GM21360 (cell line): ENCODE measurements around the gene DNAH10.
"Not testable (repeated sequence)": the region's sequence is repeated elsewhere in the genome, so short reads cannot be mapped to it uniquely, and the experiment has no call there.

ENCODE experiments used
- ATAC-seq: cut with Tn5 transposase; IDR thresholded peaks from one replicate; pipeline ENCODE4 v1.9.1; 2021; ENCODE audit warnings: mild to moderate bottlenecking, moderate library complexity; ENCODE audit not compliant: unreplicated experiment

The DNAH10 gene

DNA sequence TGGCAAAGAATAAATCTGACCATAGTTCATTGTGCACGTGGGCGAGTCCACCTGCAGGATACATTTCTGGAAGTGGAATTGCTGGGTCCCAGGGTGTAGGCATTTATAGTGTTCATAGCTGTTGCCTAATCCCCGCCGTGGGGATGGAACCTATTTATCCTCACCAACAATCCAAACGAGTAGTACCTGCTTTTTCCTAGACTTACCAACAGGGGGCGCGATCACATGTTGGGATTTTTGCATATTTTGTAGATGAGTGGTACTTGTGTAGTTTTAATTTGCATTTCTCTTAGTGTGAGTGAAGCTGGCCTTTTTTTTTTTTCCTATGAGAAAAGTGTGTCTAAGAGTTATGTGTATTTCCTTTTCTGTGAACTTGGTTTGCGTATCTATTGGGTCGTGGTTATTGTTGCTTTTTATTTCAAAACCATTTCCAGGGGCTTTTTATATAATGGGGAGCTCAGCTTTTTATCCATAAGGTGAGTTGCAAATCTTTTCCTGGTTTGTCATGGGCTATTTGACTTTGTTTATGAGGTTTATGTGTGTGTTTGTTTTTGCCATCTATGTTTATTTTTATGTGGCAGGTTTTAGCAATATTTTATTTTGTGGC lies 143.3 kb downstream of the DNAH10 start:
- ATAC-seq = no peak

DNA sequence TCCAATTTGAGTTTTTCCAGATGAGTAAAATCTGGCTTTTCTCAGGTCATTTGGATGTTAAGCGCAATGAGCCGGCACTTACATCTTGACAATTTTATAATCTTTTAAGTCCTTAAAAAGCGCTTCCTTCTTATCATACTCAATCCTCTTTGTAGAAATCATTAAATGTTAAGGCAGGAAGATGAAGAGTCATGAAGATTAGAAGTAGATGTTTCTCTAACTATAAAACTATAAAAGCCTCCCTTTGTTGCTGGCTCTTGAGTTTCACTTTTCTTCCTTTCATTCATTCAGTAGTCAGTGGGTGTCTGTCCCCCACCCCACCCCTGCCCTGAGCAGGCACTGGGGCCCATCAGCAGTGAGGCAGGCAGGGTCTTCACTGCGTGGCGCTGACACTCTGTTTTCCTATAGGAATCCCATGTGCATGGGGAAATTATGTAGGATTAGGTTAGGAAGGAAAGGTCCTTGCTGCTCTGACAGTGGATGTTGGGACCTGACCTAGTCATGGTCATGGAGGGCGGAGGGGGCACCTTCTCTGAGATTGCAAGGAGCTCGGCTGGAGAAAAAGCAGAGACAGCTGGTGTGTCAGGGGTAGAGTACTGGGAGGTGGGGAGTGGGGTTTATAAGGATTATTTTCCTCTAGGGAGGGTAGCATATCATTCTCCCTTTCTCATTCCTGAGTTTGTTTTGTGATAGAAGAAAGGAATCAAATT lies 144.8 kb downstream of the DNAH10 start:
- no peak for ATAC-seq

DNA sequence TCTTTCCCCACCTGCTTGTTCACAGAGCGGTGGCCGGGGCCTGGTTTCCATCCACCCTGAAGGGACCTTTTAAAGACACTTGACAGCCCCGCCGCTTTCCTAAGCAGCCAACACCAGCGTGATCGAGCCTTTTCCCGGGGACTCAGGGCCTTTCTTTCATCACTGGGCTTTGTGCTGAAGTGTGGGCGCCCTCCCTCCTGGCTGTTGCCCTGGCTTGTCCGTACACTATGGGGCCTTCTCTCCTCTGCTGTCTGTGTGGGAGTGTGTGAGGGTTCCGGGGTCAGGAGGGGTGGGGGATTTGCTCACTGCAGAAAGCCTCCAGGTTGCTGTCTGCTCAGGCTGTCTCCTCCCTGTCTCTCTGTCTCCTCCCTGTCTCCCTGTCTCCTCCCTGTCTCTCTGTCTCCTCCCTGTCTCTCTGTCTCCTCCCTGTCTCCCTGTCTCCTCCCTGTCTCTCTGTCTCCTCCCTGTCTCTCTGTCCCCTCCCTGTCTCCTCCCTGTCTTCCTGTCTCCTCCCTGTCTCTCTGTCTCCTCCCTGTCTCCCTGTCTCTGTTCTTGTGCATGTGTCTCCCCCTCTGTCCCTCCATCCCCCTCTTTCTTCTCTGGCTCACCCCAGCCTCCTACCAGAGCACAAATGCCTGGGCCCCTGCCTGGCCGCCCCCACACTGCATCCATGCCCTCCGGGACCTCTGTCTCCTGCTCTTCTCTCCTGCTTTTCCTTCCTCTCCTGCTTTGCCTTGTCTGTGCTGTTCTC lies 145.8 kb downstream of the DNAH10 start:
- ATAC-seq = no peak

DNA sequence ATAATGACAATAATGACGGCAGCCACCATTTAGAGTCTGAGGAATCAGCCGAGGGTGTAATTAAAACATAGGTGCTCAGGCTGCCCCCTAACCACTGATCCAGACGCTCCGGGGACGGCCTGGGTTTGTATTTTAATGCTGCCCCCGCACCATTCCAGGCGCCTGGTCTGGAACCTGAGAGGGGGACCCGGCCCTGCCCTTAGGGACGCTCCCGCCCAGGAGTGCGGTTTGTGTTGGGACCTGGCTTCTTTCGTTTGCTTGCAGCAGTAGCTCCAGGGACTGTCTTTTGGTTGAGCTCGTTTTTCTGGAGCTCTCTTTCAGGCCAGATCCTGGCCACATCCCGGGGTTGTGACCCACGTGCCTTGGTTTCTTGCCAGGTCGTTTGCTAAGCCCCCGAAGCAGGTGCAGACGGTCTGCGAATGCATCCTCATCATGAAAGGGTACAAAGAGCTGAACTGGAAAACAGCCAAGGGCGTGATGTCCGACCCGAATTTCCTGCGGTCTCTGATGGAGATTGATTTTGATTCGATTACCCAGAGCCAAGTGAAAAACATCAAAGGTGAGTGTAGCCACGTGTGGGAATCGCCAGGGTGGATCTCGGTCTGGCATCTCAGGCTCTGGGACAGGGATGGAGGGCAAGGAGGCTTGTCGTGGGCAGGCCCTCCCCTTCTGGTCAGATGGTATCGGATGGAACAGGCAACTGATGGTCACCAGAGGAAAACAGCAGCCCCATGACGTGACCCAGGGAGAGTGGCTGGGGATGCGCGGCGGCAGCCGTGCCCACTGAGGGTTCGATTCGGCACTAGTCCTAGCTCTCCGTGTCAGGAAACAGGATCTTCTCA lies 147.0 kb downstream of the DNAH10 start:
- ATAC-seq = no peak

DNA sequence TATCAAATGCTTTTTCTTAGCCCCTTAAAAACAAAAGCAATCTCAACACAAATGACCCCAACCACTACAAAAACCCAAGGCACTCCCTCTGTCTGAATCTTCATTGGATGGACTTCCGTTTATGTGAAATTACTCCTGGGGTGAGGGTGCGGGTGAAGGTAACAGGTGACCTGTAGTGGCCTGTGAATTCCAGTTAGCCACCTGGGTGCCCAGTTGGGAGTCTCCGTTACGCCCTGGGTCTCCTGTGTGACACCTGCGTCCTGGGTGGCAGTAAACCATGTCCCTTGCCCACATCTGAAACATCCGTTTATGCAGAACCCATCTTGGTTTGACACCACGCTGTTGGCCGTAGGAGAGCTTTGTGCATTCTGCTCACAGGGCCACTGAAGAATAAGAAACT lies 148.0 kb downstream of the DNAH10 start:
- no peak for ATAC-seq

DNA sequence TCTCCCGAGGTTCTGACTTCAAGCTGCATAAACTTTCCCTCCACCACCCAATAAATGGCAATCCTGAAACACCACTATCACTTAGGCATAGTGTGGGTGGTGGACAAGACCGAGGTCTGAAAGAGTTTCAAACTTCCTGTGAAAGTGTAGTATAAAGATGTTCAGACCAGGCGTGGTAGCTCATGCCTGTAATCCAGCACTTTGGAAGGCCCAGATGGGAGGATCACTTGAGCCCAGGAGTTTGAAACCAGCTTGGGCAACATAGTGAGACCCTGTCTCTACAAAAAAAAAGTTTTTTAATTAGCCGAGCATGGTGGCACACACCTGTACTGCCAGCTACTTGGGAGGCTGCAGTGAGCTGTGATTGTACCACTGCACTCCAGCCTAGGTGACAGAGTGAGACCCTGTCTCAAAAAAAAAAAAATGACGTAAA lies 148.7 kb downstream of the DNAH10 start:
- no peak for ATAC-seq

DNA sequence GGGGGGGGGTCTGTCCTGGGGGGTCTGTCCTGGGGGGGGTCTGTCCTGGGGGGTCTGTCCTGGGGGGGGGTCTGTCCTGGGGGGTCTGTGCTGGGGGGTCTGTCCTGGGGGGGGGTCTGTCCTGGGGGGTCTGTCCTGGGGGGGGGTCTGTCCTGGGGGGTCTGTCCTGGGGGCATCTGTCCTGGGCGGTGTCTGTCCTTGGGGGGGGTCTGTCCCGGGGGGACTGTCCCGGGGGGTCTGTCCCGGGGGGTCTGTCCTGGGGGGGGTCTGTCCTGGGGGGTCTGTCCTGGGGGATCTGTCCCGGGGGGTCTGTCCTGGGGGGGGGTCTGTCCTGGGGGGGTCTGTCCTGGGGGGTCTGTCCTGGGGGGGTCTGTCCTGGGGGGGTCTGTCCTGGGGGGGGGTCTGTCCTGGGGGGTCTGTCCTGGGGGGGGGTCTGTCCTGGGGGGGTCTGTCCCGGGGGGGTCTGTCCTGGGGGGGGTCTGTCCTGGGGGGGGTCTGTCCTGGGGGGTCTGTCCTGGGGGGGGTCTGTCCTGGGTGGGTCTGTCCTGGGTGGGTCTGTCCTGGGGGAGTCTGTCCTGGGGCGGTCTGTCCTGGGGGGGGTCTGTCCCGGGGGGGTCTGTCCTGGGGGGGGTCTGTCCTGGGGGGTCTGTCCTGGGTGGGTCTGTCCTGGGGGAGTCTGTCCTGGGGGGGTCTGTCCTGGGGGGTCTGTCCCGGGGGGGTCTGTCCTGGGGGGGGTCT lies 149.7 kb downstream of the DNAH10 start:
- ATAC-seq = not testable (repeated sequence)

DNA sequence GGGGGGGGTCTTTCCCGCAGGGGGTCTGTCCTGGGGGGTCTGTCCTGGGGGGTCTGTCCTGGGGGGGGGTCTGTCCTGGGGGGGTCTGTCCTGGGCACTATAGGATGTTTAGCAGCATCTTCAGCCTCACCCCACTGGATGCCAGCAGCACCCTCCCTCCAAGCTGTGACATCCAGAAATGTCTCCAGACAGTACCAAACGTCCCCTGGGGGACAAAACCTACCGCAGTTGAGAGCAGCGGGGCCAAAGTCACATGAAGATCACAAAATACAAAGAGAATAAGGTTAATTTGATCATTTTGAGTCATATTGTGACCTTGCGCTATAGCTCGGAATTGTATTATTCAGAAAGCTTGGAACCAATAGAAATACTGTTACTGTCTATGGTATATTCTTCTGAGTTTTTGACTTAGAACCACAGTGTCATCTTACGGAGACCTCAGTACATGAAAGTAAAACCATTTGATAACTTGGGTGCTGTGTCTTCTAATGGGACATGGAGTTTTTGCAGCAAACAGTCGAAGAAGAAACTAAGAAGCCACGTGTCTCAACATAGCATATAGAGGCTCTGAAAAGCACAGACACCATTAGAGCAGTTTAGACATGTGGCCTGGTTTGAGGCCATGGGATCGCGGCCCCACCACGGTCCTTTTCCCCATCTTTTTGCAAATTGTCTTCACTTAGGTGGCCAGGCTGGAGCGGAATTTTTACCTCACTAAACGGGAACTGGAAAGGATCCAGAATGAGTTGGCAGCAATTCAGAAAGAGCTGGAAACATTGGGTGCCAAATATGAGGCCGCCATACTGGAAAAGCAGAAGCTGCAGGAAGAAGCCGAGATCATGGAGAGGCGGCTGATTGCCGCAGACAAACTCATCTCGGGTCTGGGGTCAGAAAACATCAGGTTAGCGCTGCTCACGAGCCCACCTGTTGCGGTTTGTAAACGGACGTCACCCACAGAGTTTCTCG lies 150.6 kb downstream of the DNAH10 start:
- ATAC-seq = no peak

DNA sequence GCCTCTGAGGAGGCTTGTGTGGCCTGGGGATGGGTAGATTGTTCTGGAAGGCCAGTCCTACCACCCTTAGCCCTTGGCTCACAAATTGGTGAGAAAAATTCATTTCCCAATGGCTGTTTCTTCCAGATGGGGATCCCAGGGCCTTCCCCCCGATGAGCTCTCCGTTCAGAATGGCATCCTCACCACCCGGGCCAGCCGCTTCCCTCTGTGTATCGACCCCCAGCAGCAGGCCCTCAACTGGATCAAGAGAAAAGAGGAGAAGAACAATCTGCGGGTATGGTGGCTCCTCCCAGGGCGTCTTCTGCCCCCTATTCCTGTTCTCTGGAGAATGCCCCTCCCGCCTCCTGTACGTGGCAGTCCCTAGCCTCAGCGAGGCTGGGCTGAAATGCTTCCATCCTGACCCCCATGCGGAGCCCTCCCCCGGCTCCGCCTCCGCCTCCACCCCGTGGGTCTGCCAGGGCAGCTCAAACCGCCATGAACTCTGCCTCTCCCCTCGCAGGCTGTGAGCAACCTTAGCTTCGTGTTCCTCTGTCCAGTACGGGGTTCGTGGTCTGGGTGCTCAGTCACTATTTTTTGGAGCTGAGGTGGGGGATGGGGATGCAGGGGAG lies 152.7 kb downstream of the DNAH10 start:
- ATAC-seq = no peak

DNA sequence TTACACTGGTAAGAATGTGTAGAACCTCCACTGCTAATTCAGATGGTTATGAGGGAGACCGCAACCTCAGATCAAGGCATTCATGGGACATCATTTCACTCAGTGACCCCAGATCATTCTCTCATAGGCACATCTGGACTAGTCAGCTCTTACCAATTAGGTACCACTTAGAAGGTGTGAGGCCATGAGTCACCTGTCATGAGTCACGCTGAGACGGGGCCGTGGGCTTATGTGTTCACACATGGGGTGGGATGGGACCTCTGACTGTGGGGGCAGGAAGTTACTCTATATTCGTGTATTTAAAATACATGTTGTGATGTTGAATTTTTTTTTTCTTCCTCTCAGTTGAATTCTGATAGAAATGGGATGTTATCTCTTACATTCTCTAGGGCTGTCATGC lies 154.6 kb downstream of the DNAH10 start:
- no peak for ATAC-seq

DNA sequence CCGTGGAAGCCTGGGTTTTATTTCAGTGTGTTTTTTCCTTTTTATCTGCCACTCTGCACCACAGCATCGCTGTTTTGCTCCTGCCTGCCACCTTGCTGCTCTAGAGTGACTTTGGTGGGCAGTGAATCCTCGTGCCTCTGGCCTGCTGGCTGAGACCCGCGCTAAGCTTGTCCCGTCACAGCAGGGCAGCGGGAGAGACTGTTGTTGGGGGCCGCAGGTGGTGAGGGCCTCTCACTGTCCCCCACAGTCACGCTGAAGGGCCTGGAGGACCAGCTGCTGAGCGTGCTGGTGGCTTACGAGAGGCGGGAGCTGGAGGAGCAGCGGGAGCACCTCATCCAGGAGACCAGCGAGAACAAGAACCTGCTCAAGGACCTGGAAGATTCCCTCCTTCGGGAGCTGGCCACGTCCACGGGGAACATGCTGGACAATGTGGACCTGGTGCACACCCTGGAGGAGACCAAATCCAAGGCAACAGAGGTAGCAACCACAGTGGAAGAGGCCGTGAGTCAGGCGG lies 155.3 kb downstream of the DNAH10 start:
- ATAC-seq = no peak

DNA sequence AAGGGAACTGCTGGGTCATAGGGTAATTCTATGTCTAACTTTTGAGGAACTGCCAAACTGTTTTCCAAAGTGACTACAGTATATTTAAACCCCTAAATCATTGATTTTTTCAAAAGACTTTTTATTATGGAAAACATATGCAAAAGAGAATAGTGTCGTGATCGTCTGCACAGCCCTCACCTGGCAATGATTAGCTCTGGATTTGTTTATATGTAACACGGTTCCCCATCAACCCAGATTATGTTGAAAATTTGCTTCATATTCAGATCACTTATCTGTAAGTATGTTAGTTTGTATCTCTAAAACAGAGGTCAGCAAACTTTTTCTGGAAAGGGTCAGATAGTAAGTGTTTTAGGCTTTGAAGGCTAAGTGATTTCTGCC lies 157.9 kb downstream of the DNAH10 start:
- ATAC-seq = no peak

DNA sequence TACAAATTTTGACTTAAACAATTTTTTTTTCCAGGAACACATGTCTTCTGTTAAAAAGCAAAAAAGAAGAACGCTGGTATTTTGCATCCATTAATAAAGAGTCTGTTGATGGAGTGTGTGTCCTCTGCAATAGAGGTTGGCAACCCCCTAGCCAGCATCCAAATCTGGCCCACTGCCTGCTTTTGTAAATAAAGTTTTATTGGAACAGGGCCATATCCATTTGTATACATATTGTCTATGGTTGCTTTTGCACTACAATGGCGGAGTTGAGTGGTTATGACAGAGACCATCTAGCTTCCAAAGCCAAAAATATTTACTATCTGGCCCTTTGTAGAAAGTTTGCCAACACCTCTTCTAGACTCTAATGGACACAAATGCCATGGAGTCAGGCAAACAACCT lies 160.9 kb downstream of the DNAH10 start:
- ATAC-seq = no peak

DNA sequence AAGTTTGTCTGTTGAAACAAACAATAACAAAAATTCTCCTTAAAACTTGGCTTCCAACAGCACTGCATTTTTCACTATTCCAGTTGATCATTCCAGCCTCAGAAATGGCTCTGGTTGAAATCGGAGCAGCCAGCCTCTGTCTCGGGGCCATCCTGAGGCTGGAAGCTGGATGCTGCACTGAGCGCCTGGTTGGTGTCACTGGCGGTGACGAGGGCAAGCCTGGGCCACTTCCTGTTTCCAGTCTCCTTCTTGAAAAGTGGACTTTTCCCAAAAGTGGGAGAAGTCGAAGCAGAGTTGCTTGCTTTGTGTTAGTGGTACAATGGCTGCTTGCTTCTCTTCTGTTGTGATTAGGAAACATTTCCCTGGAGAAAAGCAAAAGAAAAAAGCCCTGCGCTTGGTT lies 161.8 kb downstream of the DNAH10 start:
- no peak for ATAC-seq

DNA sequence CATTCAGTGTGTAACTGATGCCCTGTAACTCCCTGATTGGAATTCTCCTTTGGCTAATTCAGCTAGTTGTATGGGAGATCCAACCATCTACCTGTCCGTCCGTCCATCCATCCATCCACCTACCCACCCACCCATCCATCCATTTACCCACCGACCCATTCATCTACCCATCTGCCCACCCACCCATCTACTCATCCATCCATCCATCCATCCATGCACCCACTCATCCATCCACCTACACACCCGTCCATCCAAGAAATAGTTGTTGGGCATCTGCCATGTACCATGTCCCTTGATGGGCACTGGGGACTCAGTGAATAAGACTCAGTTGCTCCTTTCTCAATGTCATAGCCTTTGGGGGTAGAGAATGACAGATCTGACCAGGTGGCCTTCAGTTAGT lies 162.4 kb downstream of the DNAH10 start:
- ATAC-seq = no peak

DNA sequence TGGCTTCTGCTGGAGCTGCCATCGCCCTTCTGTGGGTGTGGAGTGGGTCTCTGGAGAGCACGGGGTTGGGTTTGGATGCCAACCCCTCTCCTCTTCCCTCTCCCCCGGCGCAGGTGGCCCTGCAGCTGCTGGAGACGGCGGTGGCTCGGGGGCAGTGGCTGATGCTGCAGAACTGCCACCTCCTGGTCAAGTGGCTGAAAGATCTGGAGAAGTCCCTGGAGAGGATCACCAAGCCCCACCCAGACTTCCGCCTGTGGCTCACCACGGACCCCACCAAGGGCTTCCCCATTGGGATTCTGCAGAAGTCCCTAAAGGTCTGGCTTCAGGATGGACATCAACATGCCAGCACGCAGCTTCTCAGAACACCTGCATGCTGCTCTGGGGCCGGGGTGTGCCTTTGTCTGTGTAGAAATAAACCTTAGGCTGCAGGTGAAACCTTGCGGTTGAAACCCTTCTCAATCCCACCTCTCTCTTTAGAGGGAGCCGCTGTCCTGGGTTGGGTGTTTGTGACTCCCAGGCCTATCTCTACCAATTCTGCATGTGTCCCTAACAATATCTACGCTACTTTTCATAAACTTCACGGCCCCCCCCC lies 166.3 kb downstream of the DNAH10 start:
- no peak for ATAC-seq

DNA sequence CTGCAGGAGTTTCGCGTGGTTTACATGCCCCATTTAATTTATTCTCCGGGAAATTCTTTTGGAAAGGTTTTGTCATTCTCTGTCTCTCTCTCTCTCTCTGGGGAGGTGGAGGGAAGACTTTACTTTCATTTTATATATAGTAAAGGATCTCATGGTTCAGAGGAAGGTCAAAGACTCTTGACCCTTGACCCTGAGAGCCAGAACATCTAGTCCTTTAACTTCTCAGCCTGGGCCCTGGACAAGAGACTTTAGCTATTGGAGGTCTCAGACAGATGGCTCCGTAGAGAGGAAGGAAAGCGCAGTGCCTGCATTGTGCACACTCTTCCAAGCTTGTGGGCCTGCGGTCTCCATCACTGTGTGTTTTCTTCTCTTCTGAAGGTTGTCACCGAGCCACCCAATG lies 166.8 kb downstream of the DNAH10 start:
- ATAC-seq = no peak

DNA sequence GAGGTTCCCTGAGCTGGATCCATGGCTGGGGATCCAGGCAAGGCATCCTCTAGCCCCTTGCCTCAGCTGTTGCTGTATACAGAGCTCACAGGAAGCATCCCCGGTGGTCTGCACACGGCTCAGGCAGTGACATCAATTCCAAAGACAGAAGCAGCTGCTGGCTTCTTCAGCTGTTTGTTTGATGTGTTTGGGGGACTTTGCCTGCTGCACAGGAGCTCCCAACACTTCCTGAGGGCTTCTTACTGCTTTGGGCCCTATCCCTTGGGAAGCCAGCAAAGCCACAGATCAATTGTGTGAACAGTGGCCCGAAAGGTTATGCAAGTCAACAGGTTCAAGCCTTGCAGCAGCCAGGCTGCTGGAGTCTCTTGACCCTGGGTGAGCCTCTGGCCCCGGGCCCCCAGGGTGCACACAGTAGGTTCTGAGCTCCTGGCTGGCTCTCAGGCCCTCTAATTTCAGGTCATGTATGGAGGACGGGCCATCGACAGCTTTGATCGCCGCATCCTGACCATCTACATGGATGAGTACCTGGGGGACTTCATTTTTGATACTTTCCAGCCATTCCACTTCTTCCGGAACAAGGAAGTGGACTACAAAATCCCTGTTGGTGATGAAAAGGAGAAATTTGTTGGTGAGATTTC lies 168.0 kb downstream of the DNAH10 start:
- no peak for ATAC-seq
